HEK293 (cell line): ENCODE data around the gene ZCCHC14.
A peak's percentile ranks its signal among the peaks of the same experiment; 100 is the strongest.

Experiments used
- CTCF ChIA-PET: fragments of 350-600 bp; formaldehyde crosslinking; extraction: SDS; loops from one replicate; lab custom pipeline; 2021; ENCODE audit warnings: antibody characterized with exemption; lab: Yijun Ruan, JAX
- POLR2A ChIA-PET: fragments of 300-600 bp; formaldehyde crosslinking; extraction: SDS; loops from one replicate; lab custom pipeline; 2020; ENCODE audit warnings: antibody characterized with exemption, inconsistent platforms; lab: Yijun Ruan, JAX
- H3K27ac ChIP-seq: fragments of 200-500 bp; sonication (Bioruptor generic); 2 replicates; pipeline ENCODE4 v1.5.1; 2014; ENCODE audit warnings: low read depth, low read length, control low read depth, inconsistent platforms; ENCODE audit errors: extremely low read depth
- H3K36me3 ChIP-seq, 2 experiments: fragments of 200-500 bp in 1 of 2; sonication (Bioruptor generic) in 1 of 2; 1 replicate in 1 of 2; 2 replicates in 1 of 2; pipeline ENCODE4 v1.5.1; 2014 to 2017; ENCODE audit warnings: inconsistent platforms in 2 of 2, low read length in 2 of 2; ENCODE audit not compliant: control insufficient read depth in 2 of 2, insufficient read depth in 1 of 2
- H3K4me1 ChIP-seq: fragments of 200-500 bp; sonication (Bioruptor generic); 2 replicates; pipeline ENCODE4 v1.5.1; 2014; ENCODE audit warnings: mild to moderate bottlenecking, low read length, inconsistent platforms; ENCODE audit not compliant: control insufficient read depth, insufficient read depth
- H3K4me3 ChIP-seq: 2 replicates; pipeline ENCODE4 v1.5.1; 2011; ENCODE audit warnings: low read depth, mild to moderate bottlenecking, control low read depth, low read length, moderate library complexity
- H3K9me3 ChIP-seq: fragments of 200-500 bp; sonication (Bioruptor generic); 2 replicates; pipeline ENCODE4 v1.5.1; 2014; ENCODE audit warnings: low read depth, low read length, inconsistent platforms; ENCODE audit not compliant: control insufficient read depth, insufficient read depth
- KLF7 ChIP-seq: fragments of 450-650 bp; formaldehyde crosslinking; IDR thresholded peaks from 2 replicates; pipeline ENCODE4 v1.5.1; 2016; ENCODE audit warnings: missing biosample characterization, missing genetic modification characterization, borderline replicate concordance
- ZBTB20 ChIP-seq: fragments of 450-650 bp; formaldehyde crosslinking; IDR thresholded peaks from 2 replicates; pipeline ENCODE4 v1.5.1; 2016; ENCODE audit warnings: missing biosample characterization, missing genetic modification characterization
- ZBTB48 ChIP-seq: fragments of 450-650 bp; formaldehyde crosslinking; IDR thresholded peaks from 2 replicates; pipeline ENCODE4 v1.5.1; 2016; ENCODE audit warnings: missing biosample characterization, missing genetic modification characterization
- ZNF155 ChIP-seq: fragments of 450-650 bp; formaldehyde crosslinking; IDR thresholded peaks from 2 replicates; pipeline ENCODE4 v1.5.1; 2016; ENCODE audit warnings: missing biosample characterization, missing genetic modification characterization
- ZNF239 ChIP-seq: fragments of 450-650 bp; formaldehyde crosslinking; IDR thresholded peaks from 2 replicates; pipeline ENCODE4 v1.5.1; 2016; ENCODE audit warnings: missing biosample characterization, missing genetic modification characterization
- ZNF354C ChIP-seq: fragments of 450-650 bp; formaldehyde crosslinking; IDR thresholded peaks from 2 replicates; pipeline ENCODE4 v1.5.1; 2016; ENCODE audit warnings: missing biosample characterization, missing genetic modification characterization, low read depth, borderline replicate concordance
- ZNF366 ChIP-seq: fragments of 450-650 bp; formaldehyde crosslinking; conservative IDR thresholded peaks from 2 replicates; pipeline ENCODE4 v1.5.1; 2016; ENCODE audit warnings: missing biosample characterization, missing genetic modification characterization
- ZNF37A ChIP-seq: fragments of 450-650 bp; IDR thresholded peaks from 2 replicates; pipeline ENCODE4 v1.5.1; 2018; ENCODE audit warnings: missing biosample characterization, missing genetic modification characterization
- ZNF416 ChIP-seq: fragments of 450-650 bp; formaldehyde crosslinking; IDR thresholded peaks from 2 replicates; pipeline ENCODE4 v1.5.1; 2016; ENCODE audit warnings: missing biosample characterization, missing genetic modification characterization
- ZNF423 ChIP-seq: fragments of 450-650 bp; formaldehyde crosslinking; IDR thresholded peaks from 2 replicates; pipeline ENCODE4 v1.5.1; 2016; ENCODE audit warnings: missing biosample characterization, missing genetic modification characterization
- ZNF514 ChIP-seq: fragments of 450-650 bp; formaldehyde crosslinking; IDR thresholded peaks from 2 replicates; pipeline ENCODE4 v1.5.1; 2016; ENCODE audit warnings: missing biosample characterization, missing genetic modification characterization
- ZNF555 ChIP-seq: fragments of 450-650 bp; formaldehyde crosslinking; conservative IDR thresholded peaks from 2 replicates; pipeline ENCODE4 v1.5.1; 2017; ENCODE audit warnings: missing biosample characterization, mild to moderate bottlenecking, missing genetic modification characterization, inconsistent platforms
- ZNF670 ChIP-seq: fragments of 450-650 bp; formaldehyde crosslinking; IDR thresholded peaks from 2 replicates; pipeline ENCODE4 v1.5.1; 2016; ENCODE audit warnings: missing biosample characterization, missing genetic modification characterization, low read depth
- ZNF792 ChIP-seq: fragments of 450-650 bp; formaldehyde crosslinking; IDR thresholded peaks from 2 replicates; pipeline ENCODE4 v1.5.1; 2016; ENCODE audit warnings: missing biosample characterization, missing genetic modification characterization
- TF ChIP-seq, protein P1 (sequence below): fragments of 450-650 bp; formaldehyde crosslinking; IDR thresholded peaks from 2 replicates; pipeline ENCODE4 v1.5.1; 2016; ENCODE audit warnings: missing biosample characterization, missing genetic modification characterization
- TF ChIP-seq, protein P2 (sequence below): fragments of 450-650 bp; formaldehyde crosslinking; IDR thresholded peaks from 2 replicates; pipeline ENCODE4 v1.5.1; 2017; ENCODE audit warnings: missing biosample characterization, missing genetic modification characterization
- TF ChIP-seq, protein P3 (sequence below): fragments of 450-650 bp; formaldehyde crosslinking; IDR thresholded peaks from 2 replicates; pipeline ENCODE4 v1.5.1; 2016; ENCODE audit warnings: missing biosample characterization, missing genetic modification characterization
- TF ChIP-seq, protein P4 (sequence below): fragments of 450-650 bp; formaldehyde crosslinking; IDR thresholded peaks from 2 replicates; pipeline ENCODE4 v1.5.1; 2016; ENCODE audit warnings: missing biosample characterization, missing genetic modification characterization
- TF ChIP-seq, protein P5 (sequence below): fragments of 450-650 bp; formaldehyde crosslinking; IDR thresholded peaks from 2 replicates; pipeline ENCODE4 v1.5.1; 2016; ENCODE audit warnings: missing biosample characterization, missing genetic modification characterization

Gene ZCCHC14

DNA sequence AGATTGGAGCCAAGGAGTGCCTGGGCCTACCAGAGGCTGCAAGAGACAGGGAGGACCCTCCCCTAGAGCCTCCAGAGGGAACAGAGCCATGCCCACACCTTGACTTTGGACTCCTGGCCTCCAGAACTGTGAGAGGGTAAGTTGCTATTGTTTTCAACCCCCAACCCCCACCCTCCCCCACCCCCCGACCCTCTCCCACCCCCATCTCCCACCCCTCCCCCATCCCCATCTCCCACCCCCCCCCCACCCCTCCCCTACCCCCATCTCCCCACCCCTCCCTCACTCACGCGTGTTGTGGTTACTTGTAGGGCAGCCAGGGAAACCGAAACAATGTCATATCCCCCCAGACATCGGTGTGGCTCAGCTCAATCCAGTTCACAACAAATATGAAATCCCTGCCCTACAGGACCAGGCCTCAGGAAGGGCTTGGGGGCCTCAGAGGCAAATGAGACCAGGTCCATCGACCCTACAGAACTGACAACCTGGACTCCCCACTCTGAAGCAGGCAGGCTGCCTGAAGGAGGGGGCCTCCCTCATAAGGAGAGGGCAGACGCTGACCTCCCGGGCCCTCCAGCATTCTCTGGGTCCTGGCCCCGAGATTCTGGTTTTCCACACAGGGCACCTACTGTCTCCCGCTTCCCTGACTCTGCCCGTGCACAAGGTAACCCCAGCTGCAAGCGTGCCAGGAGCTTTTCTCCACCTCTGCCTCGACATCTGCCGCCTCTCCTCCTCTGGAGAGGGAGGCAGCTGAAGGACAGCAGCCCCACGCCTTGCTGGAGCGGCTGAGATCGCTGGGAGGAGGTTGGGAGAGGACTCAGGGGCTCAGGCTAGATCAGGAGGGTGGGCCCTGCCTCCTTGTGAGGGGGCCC is 3.0 kb upstream of the ZCCHC14 start:
- H3K4me1 ChIP-seq = peaks cover 3% of the 10 kb centered on the region; the same call in 1 of the 2 replicates
- TF ChIP-seq ZNF555 (tag by site-specific recombination) = no peak
- TF ChIP-seq ZNF239 (tag by site-specific recombination) = no peak
- no peak for TF ChIP-seq ZNF37A
- no peak for TF ChIP-seq ZNF792
- TF ChIP-seq KLF7 = no peak
- TF ChIP-seq ZNF670 (tag by site-specific recombination) = no peak
- TF ChIP-seq, protein P1, sequence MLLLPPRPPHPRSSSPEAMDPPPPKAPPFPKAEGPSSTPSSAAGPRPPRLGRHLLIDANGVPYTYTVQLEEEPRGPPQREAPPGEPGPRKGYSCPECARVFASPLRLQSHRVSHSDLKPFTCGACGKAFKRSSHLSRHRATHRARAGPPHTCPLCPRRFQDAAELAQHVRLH (tag by site-specific recombination) = no peak
- no peak for TF ChIP-seq ZNF354C
- TF ChIP-seq, protein P2, sequence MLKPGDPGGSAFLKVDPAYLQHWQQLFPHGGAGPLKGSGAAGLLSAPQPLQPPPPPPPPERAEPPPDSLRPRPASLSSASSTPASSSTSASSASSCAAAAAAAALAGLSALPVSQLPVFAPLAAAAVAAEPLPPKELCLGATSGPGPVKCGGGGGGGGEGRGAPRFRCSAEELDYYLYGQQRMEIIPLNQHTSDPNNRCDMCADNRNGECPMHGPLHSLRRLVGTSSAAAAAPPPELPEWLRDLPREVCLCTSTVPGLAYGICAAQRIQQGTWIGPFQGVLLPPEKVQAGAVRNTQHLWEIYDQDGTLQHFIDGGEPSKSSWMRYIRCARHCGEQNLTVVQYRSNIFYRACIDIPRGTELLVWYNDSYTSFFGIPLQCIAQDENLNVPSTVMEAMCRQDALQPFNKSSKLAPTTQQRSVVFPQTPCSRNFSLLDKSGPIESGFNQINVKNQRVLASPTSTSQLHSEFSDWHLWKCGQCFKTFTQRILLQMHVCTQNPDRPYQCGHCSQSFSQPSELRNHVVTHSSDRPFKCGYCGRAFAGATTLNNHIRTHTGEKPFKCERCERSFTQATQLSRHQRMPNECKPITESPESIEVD (tag by site-specific recombination) = no peak
- no peak for TF ChIP-seq ZNF514 (tag by site-specific recombination)
- TF ChIP-seq ZNF155 (tag by site-specific recombination) = no peak
- TF ChIP-seq ZNF423 = no peak
- TF ChIP-seq ZNF416 (tag by site-specific recombination) = no peak
- TF ChIP-seq ZBTB48 (tag by site-specific recombination) = no peak
- TF ChIP-seq, protein P3, sequence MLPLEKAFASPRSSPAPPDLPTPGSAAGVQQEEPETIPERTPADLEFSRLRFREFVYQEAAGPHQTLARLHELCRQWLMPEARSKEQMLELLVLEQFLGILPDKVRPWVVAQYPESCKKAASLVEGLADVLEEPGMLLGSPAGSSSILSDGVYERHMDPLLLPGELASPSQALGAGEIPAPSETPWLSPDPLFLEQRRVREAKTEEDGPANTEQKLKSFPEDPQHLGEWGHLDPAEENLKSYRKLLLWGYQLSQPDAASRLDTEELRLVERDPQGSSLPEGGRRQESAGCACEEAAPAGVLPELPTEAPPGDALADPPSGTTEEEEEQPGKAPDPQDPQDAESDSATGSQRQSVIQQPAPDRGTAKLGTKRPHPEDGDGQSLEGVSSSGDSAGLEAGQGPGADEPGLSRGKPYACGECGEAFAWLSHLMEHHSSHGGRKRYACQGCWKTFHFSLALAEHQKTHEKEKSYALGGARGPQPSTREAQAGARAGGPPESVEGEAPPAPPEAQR (tag by site-specific recombination) = no peak
- no peak for TF ChIP-seq ZBTB20 (tag by site-specific recombination)
- TF ChIP-seq ZNF366 (tag by site-specific recombination) = no peak
- TF ChIP-seq, all 188 proteins: peak for 0
- Histone ChIP-seq H3K9me3 (no peaks in the 10 kb centered on the region), H3K36me3 (peaks cover 0 to 5% of the 10 kb centered on the region in 2 experiments; a peak in 2 of 3 replicates), H3K27ac (no peak overlapping the region), H3K4me3 (no peak overlapping the region)
- ChIA-PET CTCF (interaction anchor here (0.6 kb wide), 1 partner anchor 105 kb away, joined by 3 read pairs; no protein-coding TSS in a partner anchor), POLR2A (no interaction called here)

DNA sequence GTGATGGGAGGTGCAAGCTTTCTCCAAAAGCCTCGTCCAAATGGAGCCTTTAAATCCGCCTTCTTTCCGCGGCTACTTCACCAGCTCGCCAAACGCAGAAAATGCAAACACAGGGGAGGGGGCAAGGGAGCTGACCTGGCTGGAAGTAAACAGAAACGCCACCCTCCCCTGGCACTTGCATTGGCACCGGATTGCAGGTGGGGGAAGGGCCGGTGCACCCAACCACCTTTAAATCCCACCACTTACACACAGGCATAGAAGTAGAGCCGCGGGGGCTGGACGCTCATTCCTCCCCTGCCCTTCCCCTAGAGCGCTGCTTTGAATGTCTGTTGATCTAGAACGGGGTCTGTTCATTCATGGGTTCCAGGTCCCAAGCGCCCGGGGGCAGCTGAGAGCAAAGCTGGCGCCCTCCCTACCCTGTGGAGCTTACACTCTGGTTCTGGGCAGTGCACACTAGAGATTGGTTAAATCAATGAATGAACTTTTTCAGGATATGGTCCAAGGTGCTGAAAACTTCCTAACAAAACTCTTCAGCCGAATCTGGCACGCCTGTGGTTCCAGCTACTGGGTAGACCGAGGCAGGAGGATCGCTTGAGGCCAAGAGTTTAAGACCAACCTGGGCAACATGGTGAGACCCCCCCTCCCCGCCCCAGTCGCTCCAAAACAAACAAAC is 920 bp upstream of the ZCCHC14 start:
- CTCF ChIA-PET = no interaction called here
- POLR2A ChIA-PET = no interaction called here
- Histone ChIP-seq H3K36me3 (peaks cover 0 to 5% of the 10 kb centered on the region in 2 experiments; a peak in 2 of 3 replicates), H3K4me1 (peaks cover 2% of the 10 kb centered on the region; the same call in 1 of the 2 replicates), H3K27ac (no peak overlapping the region), H3K4me3 (no peak overlapping the region), H3K9me3 (no peaks in the 10 kb centered on the region)
- TF ChIP-seq, protein P4, sequence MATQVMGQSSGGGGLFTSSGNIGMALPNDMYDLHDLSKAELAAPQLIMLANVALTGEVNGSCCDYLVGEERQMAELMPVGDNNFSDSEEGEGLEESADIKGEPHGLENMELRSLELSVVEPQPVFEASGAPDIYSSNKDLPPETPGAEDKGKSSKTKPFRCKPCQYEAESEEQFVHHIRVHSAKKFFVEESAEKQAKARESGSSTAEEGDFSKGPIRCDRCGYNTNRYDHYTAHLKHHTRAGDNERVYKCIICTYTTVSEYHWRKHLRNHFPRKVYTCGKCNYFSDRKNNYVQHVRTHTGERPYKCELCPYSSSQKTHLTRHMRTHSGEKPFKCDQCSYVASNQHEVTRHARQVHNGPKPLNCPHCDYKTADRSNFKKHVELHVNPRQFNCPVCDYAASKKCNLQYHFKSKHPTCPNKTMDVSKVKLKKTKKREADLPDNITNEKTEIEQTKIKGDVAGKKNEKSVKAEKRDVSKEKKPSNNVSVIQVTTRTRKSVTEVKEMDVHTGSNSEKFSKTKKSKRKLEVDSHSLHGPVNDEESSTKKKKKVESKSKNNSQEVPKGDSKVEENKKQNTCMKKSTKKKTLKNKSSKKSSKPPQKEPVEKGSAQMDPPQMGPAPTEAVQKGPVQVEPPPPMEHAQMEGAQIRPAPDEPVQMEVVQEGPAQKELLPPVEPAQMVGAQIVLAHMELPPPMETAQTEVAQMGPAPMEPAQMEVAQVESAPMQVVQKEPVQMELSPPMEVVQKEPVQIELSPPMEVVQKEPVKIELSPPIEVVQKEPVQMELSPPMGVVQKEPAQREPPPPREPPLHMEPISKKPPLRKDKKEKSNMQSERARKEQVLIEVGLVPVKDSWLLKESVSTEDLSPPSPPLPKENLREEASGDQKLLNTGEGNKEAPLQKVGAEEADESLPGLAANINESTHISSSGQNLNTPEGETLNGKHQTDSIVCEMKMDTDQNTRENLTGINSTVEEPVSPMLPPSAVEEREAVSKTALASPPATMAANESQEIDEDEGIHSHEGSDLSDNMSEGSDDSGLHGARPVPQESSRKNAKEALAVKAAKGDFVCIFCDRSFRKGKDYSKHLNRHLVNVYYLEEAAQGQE (tag by site-specific recombination) = peak; percentile 74
- TF ChIP-seq, protein P5, sequence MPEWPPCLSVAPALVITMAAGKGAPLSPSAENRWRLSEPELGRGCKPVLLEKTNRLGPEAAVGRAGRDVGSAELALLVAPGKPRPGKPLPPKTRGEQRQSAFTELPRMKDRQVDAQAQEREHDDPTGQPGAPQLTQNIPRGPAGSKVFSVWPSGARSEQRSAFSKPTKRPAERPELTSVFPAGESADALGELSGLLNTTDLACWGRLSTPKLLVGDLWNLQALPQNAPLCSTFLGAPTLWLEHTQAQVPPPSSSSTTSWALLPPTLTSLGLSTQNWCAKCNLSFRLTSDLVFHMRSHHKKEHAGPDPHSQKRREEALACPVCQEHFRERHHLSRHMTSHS (tag by site-specific recombination) = no peak
- TF ChIP-seq, all 188 proteins: peak for 1
